Tibial artery (tissue), 4 donors: ENCODE results near the gene PATJ.
"Not testable (repeated sequence)": the region's sequence is repeated elsewhere in the genome, so short reads cannot be mapped to it uniquely, and the experiment has no call there.

ENCODE experiments used
- DNase-seq, 2 donors: peaks; one replicate each; pipeline ENCODE4 v3.0.0-alpha.2; 2019
- H3K27ac ChIP-seq, 2 donors: fragments of 200-600 bp; sonication (generic) in 1 of 2; 1 replicate in 1 of 2; 2 replicates in 1 of 2; pipeline ENCODE4 v1.5.1; 2018 to 2019; ENCODE audit warnings: mild to moderate bottlenecking in 1 of 2
- H3K27me3 ChIP-seq, 2 donors: fragments of 200-600 bp; sonication (generic) in 1 of 2; one replicate each; pipeline versions ENCODE4 v1.5.1 to v1.6.0; 2016 to 2019
- H3K36me3 ChIP-seq, 3 donors: fragments of 200-600 bp; sonication (generic) in 2 of 3; one replicate each; pipeline ENCODE4 v1.5.1; 2016 to 2019; ENCODE audit warnings: mild to moderate bottlenecking in 2 of 3
- H3K4me1 ChIP-seq, 4 donors: fragments of 200-600 bp; sonication (generic) in 2 of 4; 1 replicate in 3 of 4; 2 replicates in 1 of 4; pipeline ENCODE4 v1.5.1; 2016 to 2019
- H3K4me3 ChIP-seq, 2 donors: fragments of 200-600 bp; sonication (generic) in 1 of 2; 1 replicate in 1 of 2; 2 replicates in 1 of 2; pipeline ENCODE4 v1.5.1; 2018 to 2019; ENCODE audit warnings: mild to moderate bottlenecking in 2 of 2
- H3K9me3 ChIP-seq, 3 donors: fragments of 200-600 bp; sonication (generic) in 1 of 3; one replicate each; pipeline ENCODE4 v1.5.1; 2016 to 2019
- intact Hi-C: fragments of 100-400 bp; cut with DNase I; formaldehyde crosslinking; loops from one replicate; pipeline ENCODE4 v1.15.0; 2023; ENCODE audit warnings: low total_unique reads
- TF ChIP-seq, protein P1 (sequence below), 2 experiments: fragments of 200-600 bp in 1 of 2; fragments of 450-650 bp in 1 of 2; IDR thresholded peaks; one replicate each; pipeline ENCODE4 v1.5.1; 2017 to 2019; ENCODE audit warnings: antibody characterized with exemption in 2 of 2, mild to moderate bottlenecking in 1 of 2, moderate library complexity in 1 of 2

PATJ gene

DNA sequence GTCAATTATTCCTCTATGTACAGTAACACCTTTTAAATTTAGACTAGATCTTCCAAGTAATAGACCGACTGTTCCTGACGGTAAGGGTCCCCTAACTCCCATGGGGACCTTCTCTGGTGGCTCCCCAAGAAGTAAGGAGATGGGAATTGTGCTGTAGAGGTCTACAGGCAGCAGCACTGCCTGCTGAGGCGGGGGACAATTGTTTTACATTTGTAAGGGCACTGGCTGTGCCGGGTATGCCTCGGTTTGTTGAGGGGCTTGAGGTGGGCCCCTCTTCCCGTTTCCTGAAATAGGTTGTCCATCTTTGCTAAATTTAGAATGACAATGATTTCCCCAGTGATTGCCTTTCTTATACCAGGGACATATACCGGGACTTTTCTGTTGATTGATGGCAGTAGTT, 439.3 kb downstream of the PATJ start:
- TF ChIP-seq, protein P1, sequence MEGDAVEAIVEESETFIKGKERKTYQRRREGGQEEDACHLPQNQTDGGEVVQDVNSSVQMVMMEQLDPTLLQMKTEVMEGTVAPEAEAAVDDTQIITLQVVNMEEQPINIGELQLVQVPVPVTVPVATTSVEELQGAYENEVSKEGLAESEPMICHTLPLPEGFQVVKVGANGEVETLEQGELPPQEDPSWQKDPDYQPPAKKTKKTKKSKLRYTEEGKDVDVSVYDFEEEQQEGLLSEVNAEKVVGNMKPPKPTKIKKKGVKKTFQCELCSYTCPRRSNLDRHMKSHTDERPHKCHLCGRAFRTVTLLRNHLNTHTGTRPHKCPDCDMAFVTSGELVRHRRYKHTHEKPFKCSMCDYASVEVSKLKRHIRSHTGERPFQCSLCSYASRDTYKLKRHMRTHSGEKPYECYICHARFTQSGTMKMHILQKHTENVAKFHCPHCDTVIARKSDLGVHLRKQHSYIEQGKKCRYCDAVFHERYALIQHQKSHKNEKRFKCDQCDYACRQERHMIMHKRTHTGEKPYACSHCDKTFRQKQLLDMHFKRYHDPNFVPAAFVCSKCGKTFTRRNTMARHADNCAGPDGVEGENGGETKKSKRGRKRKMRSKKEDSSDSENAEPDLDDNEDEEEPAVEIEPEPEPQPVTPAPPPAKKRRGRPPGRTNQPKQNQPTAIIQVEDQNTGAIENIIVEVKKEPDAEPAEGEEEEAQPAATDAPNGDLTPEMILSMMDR (IDR thresholded peaks at IDR 0.05): no peak
- Histone ChIP-seq H3K9me3 (no peaks in the 10 kb centered on the region), H3K4me1 (no peaks in the 10 kb centered on the region), H3K27ac (no peak overlapping the region), H3K4me3 (no peak overlapping the region), H3K36me3 (no peaks in the 10 kb centered on the region), H3K27me3 (peaks cover 0 to 2% of the 10 kb centered on the region in 2 donors)
- intact Hi-C loops: no loop called here
- no peak for DNase-seq

DNA sequence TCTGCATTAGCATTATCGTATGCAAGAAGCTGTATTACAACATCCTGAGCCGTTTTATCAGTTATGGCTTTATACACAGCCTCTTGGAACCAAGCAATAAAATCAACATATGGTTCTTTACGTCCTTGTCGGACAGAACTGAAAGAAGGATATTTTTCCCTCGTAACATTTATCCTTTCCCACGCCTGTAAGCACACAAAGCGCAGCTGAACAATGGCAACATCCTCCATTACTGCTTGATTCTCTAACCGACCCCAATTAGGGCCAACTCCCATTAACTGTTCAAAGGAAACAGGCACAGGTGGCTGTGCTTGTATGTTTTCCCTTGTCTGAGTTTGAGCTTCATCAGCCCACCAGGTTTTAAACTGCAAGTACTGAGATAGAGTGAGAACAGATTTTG, 439.9 kb downstream of the PATJ start:
- H3K27ac ChIP-seq, H3K4me1 ChIP-seq, H3K9me3 ChIP-seq, H3K4me3 ChIP-seq, H3K36me3 ChIP-seq, DNase-seq, H3K27me3 ChIP-seq, intact Hi-C loops: not testable (repeated sequence)

DNA sequence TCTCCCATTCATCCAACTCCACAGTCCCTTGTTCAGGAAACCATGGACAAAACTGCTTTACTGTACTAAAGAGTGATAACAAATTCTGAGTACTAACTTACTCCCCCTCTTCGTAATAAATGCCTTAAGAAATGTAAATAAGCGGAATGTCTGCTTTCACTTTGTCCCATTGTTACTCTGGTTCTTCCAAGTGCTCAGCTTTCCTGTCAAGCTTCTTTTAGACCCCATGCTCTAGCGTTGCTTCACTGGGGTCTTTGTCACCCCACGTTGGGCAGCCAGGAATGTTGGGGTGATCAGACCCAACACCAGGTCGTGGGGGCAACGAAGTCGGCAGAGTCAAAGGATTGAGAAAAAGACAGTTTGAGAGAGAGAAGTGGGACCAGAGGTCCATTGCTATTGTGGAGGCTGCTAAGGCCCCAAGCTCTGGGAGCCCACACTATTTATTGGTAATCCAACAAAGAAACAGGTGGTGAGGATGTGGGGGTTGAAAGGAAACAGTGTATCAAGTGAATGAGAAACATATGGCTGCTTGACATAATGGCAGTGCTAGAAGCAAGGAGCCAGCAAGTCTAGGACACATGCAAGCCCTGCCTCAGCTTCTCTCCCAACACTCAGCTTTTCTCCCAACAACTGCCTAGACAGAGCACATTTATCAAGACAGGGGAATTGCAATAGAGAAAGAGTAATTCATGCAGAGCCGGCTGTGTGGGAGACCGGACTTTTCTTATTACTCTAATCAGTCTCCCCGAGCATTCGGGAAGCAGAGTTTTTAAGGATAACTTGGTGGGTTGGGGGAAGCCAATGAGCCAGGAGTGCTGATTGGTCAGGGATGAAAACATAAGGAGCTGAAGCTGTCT, 441.1 kb downstream of the PATJ start:
- H3K36me3 ChIP-seq, DNase-seq, H3K27me3 ChIP-seq, H3K27ac ChIP-seq, H3K9me3 ChIP-seq, intact Hi-C loops, H3K4me3 ChIP-seq, H3K4me1 ChIP-seq: not testable (repeated sequence)

DNA sequence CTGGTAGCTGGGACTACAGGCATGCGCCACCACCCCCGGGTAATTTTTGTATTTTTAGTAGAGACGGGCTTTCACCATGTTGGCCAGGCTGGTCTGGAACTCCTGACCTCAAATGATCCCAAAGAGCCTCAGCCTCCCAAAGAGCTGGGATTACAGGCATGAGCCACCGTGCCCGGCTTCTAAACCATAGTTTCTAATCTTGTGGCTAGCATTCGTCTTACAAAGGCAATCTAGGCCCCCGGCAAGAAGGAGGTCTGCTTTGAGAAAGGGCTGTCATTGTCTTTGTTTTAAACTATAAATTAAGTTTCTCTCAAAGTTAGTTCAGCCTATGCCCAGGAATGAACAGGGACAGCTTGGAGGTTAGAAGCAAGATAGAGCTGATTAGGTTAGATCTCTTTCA, 442.1 kb downstream of the PATJ start:
- intact Hi-C loops: no loop called here
- TF ChIP-seq, protein P1 (IDR thresholded peaks at IDR 0.05): no peak
- H3K36me3 ChIP-seq: no peaks in the 10 kb centered on the region
- H3K27ac ChIP-seq: no peak overlapping the region
- H3K4me1 ChIP-seq: no peaks in the 10 kb centered on the region
- H3K9me3 ChIP-seq: no peaks in the 10 kb centered on the region
- no peak overlapping the region for H3K4me3 ChIP-seq
- no peak for DNase-seq
- peaks cover 0 to 2% of the 10 kb centered on the region in 2 donors for H3K27me3 ChIP-seq

DNA sequence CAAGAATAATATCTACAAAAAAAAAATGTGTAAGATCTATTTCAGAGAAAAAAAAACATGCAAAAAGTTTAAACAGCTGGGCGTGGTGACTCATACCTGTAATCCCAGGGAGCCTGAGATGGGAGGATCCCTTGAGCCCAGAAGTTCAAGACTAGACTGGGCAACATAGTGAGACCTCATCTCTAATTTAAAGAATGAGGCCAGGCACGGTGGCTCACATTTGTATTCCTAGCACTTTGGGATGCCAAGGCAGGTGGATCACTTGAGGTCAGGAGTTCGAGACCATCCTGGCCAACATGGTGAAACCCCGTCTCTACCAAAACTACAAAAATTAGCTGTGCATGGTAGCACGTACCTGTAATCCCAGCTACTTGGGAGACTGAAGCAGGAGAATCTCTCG, 443.0 kb downstream of the PATJ start:
- H3K4me1 ChIP-seq, H3K4me3 ChIP-seq, H3K27me3 ChIP-seq, DNase-seq, H3K9me3 ChIP-seq, intact Hi-C loops, H3K27ac ChIP-seq, H3K36me3 ChIP-seq: not testable (repeated sequence)

DNA sequence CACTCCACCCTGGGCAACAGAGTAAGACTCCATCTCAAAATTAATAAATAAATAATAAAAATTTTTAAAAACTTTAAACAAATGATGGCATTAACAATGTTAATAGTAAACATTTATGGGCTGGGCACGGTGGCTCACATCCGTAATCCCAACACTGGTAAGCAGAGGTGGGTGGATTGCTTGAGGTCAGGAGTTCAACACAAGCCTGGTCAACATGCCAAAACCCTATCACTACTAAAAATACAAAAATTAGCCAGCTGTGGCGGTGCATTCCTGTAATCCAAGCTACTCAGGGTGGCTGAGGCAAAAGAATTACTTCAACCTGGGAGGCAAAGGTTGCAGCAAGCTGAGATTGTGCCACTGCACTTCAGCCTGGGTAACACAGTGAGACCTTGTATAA, 443.4 kb downstream of the PATJ start:
- TF ChIP-seq, protein P1 (IDR thresholded peaks at IDR 0.05): no peak
- H3K27ac ChIP-seq: no peak overlapping the region
- DNase-seq: no peak
- no peak overlapping the region for H3K4me3 ChIP-seq
- no peaks in the 10 kb centered on the region for H3K36me3 ChIP-seq
- no peaks in the 10 kb centered on the region for H3K9me3 ChIP-seq
- no peaks in the 10 kb centered on the region for H3K4me1 ChIP-seq
- intact Hi-C loops: no loop called here
- peaks cover 0 to 2% of the 10 kb centered on the region in 2 donors for H3K27me3 ChIP-seq

DNA sequence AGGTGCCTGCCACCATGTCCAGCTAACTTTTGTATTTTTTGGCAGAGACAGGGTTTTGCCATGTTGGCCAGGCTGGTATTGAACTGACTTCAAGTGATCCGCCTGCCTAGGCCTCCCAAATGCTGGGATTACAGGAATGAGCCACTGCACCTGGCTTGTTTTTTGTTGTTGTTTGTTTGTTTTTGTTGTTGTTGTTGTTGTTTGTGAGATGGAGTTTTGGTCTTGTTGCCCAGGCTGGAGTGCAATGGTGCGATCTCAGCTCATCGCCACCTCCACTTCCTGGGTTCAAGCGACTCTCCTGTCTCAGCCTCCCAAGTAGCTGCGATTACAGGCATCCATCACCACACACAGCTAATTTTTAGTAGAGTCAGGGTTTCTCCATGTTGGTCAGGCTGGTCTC, 445.3 kb downstream of the PATJ start:
- DNase-seq: no peak
- intact Hi-C loops: no loop called here
- no peaks in the 10 kb centered on the region for H3K4me1 ChIP-seq
- no peak overlapping the region for H3K4me3 ChIP-seq
- no peaks in the 10 kb centered on the region for H3K9me3 ChIP-seq
- peaks cover 0 to 2% of the 10 kb centered on the region in 2 donors for H3K27me3 ChIP-seq
- H3K27ac ChIP-seq: no peak overlapping the region
- H3K36me3 ChIP-seq: no peaks in the 10 kb centered on the region
- TF ChIP-seq, protein P1 (IDR thresholded peaks at IDR 0.05): no peak
